ENCODE results near the gene OR11H6.
"Not testable (repeated sequence)": the region's sequence is repeated elsewhere in the genome, so short reads cannot be mapped to it uniquely, and the experiment has no call there.

OR11H6 gene, protein sequence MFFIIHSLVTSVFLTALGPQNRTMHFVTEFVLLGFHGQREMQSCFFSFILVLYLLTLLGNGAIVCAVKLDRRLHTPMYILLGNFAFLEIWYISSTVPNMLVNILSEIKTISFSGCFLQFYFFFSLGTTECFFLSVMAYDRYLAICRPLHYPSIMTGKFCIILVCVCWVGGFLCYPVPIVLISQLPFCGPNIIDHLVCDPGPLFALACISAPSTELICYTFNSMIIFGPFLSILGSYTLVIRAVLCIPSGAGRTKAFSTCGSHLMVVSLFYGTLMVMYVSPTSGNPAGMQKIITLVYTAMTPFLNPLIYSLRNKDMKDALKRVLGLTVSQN

GRCh38 chr14:20223410-20223809 is at the start of gene OR11H6:
TSS of gene OR11H6 (plus strand) at chr14:20223710. CDS start at chr14:20223710, 0 bp downstream.
- no peak within 1 kb of the TSS for H3K27ac ChIP-seq
- DNase-seq (ENCODE audit: low read depth, low spot score), result no peak

GRCh38 chr14:20174205-20174604 is 49.3 kb upstream of the OR11H6 start:
- DNase-seq (ENCODE audit: low read depth, low spot score); H3K27ac ChIP-seq: not testable (repeated sequence)

- H3K27ac ChIP-seq, result no peak overlapping the region
- DNase-seq (ENCODE audit: low read depth, low spot score), result no peak
Observed at GRCh38 chr14:20176330-20176729, 47.2 kb upstream of the OR11H6 start.

DNA sequence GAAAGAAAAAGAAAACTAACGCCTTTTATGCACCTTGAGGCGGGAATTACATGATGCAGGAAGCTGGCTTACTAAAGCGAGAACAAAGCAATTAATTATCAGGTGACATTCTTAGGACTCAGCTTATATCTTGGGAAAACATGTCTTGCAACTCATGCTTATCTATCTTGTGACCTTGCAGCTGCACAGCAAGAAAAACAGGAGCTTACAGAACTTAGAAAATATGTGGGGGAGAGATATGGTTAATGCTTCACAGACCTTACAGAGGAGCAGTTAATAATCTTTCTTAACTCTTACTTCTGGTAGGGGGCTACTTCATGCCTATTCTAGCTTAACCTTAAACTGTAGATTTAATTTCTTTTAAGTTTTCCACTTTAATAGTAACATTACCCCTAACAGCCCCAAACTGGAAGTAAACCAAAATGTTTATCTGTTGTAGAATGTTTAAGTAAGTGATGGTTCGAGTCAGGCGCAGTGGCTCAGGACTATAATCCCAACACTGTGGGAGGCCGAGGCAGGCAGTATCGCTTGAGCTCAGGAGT is 46.0 kb upstream of the OR11H6 start:
- H3K27ac ChIP-seq, result no peak overlapping the region
- no peak for DNase-seq (ENCODE audit: low read depth, low spot score)

DNA sequence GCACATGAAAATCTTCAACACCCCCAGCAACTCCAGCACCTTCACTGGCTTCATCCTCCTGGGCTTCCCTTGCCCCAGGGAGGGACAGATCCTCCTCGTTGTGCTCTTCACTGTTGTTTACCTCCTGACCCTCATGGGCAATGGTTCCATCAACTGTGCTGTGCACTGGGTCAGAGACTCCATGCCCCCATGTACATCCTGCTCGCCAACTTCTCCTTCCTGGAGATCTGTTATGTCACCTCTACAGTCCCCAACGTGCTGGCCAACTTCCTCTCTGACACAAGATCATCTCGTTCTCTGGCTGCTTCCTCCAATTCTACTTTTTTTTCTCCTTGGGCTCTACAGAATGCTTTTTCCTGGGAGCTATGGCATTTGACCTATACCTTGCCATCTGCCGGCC is 44.3 kb upstream of the OR11H6 start:
- no peak for DNase-seq (ENCODE audit: low read depth, low spot score)
- no peak overlapping the region for H3K27ac ChIP-seq

GRCh38 chr14:20179880-20180279 is 43.6 kb upstream of the OR11H6 start:
- no peak overlapping the region for H3K27ac ChIP-seq
- no peak for DNase-seq (ENCODE audit: low read depth, low spot score)

- no peak for DNase-seq (ENCODE audit: low read depth, low spot score)
- no peak overlapping the region for H3K27ac ChIP-seq
Observed at GRCh38 chr14:20180486-20180885, 43.0 kb upstream of the OR11H6 start.

DNA sequence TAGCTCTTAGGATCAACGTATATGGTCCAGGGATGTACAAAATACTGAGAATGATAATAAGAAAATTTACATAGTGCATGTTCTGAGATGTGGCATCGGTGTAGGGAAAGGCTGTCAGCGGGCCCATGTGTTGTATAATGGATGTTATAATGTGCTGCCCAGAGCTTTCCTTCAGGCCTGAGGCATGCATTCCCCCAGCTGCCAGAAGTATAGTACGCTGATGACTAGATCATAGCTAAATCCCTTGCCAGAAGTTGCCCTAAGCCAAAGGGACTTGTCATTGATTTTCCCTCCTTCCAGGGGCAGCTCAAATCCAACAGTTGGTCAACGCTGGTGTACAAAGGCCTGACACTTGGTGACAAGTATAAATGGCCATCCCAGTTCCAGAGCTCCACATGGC is 39.3 kb upstream of the OR11H6 start:
- no peak overlapping the region for H3K27ac ChIP-seq
- DNase-seq (ENCODE audit: low read depth, low spot score), result no peak

GRCh38 chr14:20190596-20190995 is 32.9 kb upstream of the OR11H6 start, which contains the start of gene OR11G2:
TSS of gene OR11G2 (plus strand) at chr14:20190896. CDS start at chr14:20197438, 6,542 bp downstream.
- no peak for DNase-seq (ENCODE audit: low read depth, low spot score)
- no peak within 1 kb of the TSS for H3K27ac ChIP-seq

- no peak overlapping the region for H3K27ac ChIP-seq
- DNase-seq (ENCODE audit: low read depth, low spot score), result no peak
Observed at GRCh38 chr14:20191396-20191795, 32.1 kb upstream of the OR11H6 start.

DNA sequence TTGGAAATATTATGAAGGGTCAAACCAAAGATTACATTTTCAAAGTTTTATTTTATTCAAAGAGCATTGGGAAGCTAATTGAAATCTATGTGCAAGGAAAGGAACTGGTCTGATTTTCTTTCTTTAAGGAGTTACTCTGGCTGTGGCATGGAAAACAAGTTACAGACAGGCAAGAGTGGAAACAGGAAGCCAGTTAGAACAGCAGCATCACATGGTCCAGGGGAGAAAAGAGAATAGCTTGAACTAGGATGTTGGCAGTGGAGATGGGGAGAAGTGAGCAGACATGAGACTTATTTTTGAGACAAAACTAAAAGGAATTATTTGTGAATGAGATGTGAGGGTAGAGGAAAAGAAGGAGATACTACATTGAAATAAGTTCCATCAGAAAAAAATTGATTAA is 29.4 kb upstream of the OR11H6 start:
- no peak overlapping the region for H3K27ac ChIP-seq
- no peak for DNase-seq (ENCODE audit: low read depth, low spot score)

DNA sequence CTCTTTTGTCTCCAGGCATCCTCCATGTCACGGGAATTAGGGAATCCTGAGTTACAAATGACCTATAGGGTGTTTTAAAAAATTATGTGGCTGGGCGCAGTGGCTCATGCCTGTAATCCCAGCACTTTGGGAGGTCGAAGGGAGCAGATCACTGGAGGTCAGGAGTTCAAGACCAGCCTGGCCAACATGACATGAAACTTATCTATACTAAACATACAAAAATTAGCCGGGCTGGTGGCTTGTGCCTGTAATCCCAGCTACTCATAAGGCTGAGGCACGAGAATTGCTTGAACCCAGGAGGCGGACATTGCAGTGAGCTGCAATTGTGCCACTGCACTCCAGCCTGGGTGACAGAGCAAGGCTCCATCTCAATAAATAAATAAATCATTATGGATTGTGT is 28.3 kb upstream of the OR11H6 start:
- not testable (repeated sequence) for H3K27ac ChIP-seq; DNase-seq (ENCODE audit: low read depth, low spot score)

DNA sequence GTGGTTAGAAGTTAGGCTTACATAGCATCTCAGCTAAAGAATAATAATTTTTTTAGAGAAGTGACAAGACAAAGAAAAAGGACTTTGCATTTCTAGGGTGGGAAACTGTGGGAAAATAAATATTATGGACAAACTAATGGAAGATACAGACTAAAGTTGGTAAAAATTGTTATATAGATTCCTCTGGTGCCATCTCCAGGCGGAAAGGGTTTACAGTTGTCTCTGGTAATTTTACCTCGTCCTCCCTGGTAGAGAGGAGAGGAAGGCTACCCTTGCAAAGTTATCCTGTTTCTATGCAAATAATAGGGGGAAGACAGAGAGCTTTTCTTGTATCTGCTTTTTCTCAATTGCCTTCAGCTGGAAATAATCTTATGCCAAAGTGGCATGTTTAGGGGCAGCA is 27.6 kb upstream of the OR11H6 start:
- H3K27ac ChIP-seq, result no peak overlapping the region
- DNase-seq (ENCODE audit: low read depth, low spot score), result no peak

DNA sequence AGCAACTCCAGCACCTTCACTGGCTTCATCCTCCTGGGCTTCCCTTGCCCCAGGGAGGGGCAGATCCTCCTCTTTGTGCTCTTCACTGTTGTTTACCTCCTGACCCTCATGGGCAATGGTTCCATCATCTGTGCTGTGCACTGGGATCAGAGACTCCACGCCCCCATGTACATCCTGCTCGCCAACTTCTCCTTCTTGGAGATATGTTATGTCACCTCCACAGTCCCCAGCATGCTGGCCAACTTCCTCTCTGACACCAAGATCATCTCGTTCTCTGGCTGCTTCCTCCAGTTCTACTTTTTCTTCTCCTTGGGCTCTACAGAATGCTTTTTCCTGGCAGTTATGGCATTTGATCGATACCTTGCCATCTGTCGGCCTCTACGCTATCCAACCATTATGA is 26.1 kb upstream of the OR11H6 start:
- DNase-seq (ENCODE audit: low read depth, low spot score), result no peak
- no peak overlapping the region for H3K27ac ChIP-seq

DNA sequence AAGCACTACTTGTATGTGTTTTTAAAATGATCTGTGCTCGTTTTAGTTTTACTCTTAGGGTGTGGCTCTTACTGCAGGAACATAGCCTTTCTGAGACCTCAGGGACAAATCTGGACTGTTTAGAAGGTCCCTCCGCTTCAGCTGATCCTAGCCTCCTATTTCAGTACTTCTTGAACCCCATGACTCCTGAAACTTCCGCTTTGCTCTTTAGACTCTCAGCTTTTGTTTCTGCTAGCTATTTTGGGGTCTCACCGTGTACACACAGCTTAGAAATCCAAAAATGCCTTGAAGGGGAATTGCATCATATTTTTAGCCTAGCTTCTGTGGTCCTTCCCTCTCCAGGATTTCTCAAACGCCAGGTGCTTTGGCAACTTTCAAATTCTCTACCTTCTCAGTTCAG is 24.5 kb upstream of the OR11H6 start:
- no peak for DNase-seq (ENCODE audit: low read depth, low spot score)
- H3K27ac ChIP-seq, result no peak overlapping the region

- H3K27ac ChIP-seq, result no peak overlapping the region
- no peak for DNase-seq (ENCODE audit: low read depth, low spot score)
Observed at GRCh38 chr14:20204721-20205120, 18.8 kb upstream of the OR11H6 start.

- no peak overlapping the region for H3K27ac ChIP-seq
- no peak for DNase-seq (ENCODE audit: low read depth, low spot score)
Observed at GRCh38 chr14:20209595-20209994, 13.9 kb upstream of the OR11H6 start.

- not testable (repeated sequence) for DNase-seq (ENCODE audit: low read depth, low spot score); H3K27ac ChIP-seq
Observed at GRCh38 chr14:20212406-20212805, 11.1 kb upstream of the OR11H6 start.

DNA sequence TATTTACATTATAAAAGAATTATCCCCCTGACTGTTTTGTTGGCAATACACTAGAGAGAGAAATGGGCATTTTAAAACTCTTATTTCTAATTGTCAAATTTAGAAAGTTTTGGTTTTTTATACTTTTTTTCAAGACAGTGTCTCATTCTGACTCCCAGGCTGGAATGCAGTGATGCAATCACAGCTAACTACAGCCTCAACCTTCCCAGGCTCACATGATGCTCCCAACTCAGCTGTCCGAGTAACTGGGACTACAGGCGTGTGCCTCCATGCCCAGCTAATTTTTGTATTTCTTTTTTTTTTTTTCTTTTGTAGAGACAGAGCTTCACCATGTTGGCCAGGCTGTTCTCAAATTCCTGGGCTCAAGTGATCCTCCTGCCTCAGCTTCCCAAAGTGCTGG is 8.3 kb upstream of the OR11H6 start:
- DNase-seq (ENCODE audit: low read depth, low spot score), result no peak
- no peak overlapping the region for H3K27ac ChIP-seq

GRCh38 chr14:20219033-20219432 is 4.5 kb upstream of the OR11H6 start:
- DNase-seq (ENCODE audit: low read depth, low spot score), result no peak
- no peak overlapping the region for H3K27ac ChIP-seq

- no peak for DNase-seq (ENCODE audit: low read depth, low spot score)
- no peak within 1 kb of the TSS for H3K27ac ChIP-seq
Observed at GRCh38 chr14:20228681-20229080, 5.2 kb downstream of the OR11H6 start, which contains the start of gene OR11H7. TSS of gene OR11H7 (plus strand) at chr14:20228981.

GRCh38 chr14:20235415-20235814 is 11.9 kb downstream of the OR11H6 start:
- not testable (repeated sequence) for DNase-seq (ENCODE audit: low read depth, low spot score)

More at GRCh38 chr14:20235415-20235814, 11.9 kb downstream of the OR11H6 start:
- H3K27ac ChIP-seq, result not testable (repeated sequence)
